ENCODE results near the gene JARID2.

Gene JARID2

DNA sequence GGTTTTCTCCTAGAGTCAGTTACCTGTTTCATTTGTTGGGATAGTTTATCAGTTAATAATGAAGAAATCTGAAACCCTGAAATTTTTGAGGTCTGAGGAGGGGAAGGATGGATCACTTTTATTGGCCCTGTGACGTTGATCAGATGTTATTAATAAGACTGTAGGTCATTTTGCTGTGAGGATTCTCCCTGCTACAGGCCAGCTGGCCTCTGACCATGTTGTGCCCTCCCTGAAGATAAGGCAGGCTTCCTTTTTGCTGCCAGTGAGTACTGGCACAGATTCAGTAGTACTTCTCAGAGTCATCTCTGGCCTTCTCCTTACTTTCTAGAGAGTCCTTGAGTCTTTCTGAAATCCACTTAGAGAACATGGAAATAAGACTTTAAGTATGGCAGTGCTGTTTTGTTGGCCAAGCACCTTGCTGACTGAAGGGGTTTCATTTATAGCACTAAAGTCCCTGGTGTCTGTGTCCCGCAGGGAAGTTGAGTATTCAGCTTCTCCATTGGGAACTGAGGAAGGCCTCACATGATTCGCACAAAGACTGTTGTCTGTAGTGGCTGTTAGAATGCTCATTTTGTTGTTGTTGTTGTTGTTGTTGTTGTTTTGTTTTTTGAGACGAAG is 214.3 kb downstream of the JARID2 start:
- Histone ChIP-seq H3K4me1 (ENCODE audit: insufficient read depth, poor library complexity, severe bottlenecking) (peaks cover 13% of the 10 kb centered on the region), H3K27ac (ENCODE audit: poor library complexity, severe bottlenecking) (no peak overlapping the region), H3K4me3 (ENCODE audit: severe bottlenecking) (no peak overlapping the region), H3K36me3 (ENCODE audit: low read depth) (peaks cover 5% of the 10 kb centered on the region; the same call in 1 of the 2 replicates), H3K9me3 (ENCODE audit: severe bottlenecking) (no peaks in the 10 kb centered on the region), H3K27me3 (ENCODE audit: insufficient read depth, poor library complexity, severe bottlenecking) (no peaks in the 10 kb centered on the region)
- ATAC-seq (ENCODE audit: low read depth) = no peak
- no peak for TF ChIP-seq CTCF (IDR thresholded peaks at IDR 0.05; ENCODE audit: poor library complexity, severe bottlenecking)
- no peak for DNase-seq (ENCODE audit: low spot score)

- no peak overlapping the region for H3K27ac ChIP-seq (ENCODE audit: poor library complexity, severe bottlenecking)
- no peak for TF ChIP-seq CTCF (IDR thresholded peaks at IDR 0.05; ENCODE audit: poor library complexity, severe bottlenecking)
- no peak overlapping the region for H3K4me3 ChIP-seq (ENCODE audit: severe bottlenecking)
- no peaks in the 10 kb centered on the region for H3K27me3 ChIP-seq (ENCODE audit: insufficient read depth, poor library complexity, severe bottlenecking)
- DNase-seq (ENCODE audit: low spot score) = no peak
- no peaks in the 10 kb centered on the region for H3K9me3 ChIP-seq (ENCODE audit: severe bottlenecking)
- peaks cover 5% of the 10 kb centered on the region; the same call in 1 of the 2 replicates for H3K36me3 ChIP-seq (ENCODE audit: low read depth)
- no peak; the same call in 2 of the 3 replicates for ATAC-seq (ENCODE audit: low read depth)
- H3K4me1 ChIP-seq (ENCODE audit: insufficient read depth, poor library complexity, severe bottlenecking) = peaks cover 3% of the 10 kb centered on the region
Observed at GRCh38 chr6:15461127-15461944, 215.5 kb downstream of the JARID2 start.

- peaks cover 5% of the 10 kb centered on the region; the same call in 1 of the 2 replicates for H3K36me3 ChIP-seq (ENCODE audit: low read depth)
- no peak for ATAC-seq (ENCODE audit: low read depth)
- DNase-seq (ENCODE audit: low spot score) = no peak
- no peak overlapping the region for H3K27ac ChIP-seq (ENCODE audit: poor library complexity, severe bottlenecking)
- no peaks in the 10 kb centered on the region for H3K27me3 ChIP-seq (ENCODE audit: insufficient read depth, poor library complexity, severe bottlenecking)
- TF ChIP-seq CTCF (IDR thresholded peaks at IDR 0.05; ENCODE audit: poor library complexity, severe bottlenecking) = no peak
- no peaks in the 10 kb centered on the region for H3K9me3 ChIP-seq (ENCODE audit: severe bottlenecking)
- H3K4me1 ChIP-seq (ENCODE audit: insufficient read depth, poor library complexity, severe bottlenecking) = no peaks in the 10 kb centered on the region
- H3K4me3 ChIP-seq (ENCODE audit: severe bottlenecking) = no peak overlapping the region
Observed at GRCh38 chr6:15462256-15462655, 216.4 kb downstream of the JARID2 start.

GRCh38 chr6:15462717-15463525 is 217.1 kb downstream of the JARID2 start:
- H3K36me3 ChIP-seq (ENCODE audit: low read depth) = peaks cover 6% of the 10 kb centered on the region; the same call in 1 of the 2 replicates
- H3K27me3 ChIP-seq (ENCODE audit: insufficient read depth, poor library complexity, severe bottlenecking) = no peaks in the 10 kb centered on the region
- no peak overlapping the region for H3K27ac ChIP-seq (ENCODE audit: poor library complexity, severe bottlenecking)
- no peak for ATAC-seq (ENCODE audit: low read depth)
- no peaks in the 10 kb centered on the region for H3K9me3 ChIP-seq (ENCODE audit: severe bottlenecking)
- no peaks in the 10 kb centered on the region for H3K4me1 ChIP-seq (ENCODE audit: insufficient read depth, poor library complexity, severe bottlenecking)
- DNase-seq (ENCODE audit: low spot score) = no peak
- no peak overlapping the region for H3K4me3 ChIP-seq (ENCODE audit: severe bottlenecking)
- TF ChIP-seq CTCF (IDR thresholded peaks at IDR 0.05; ENCODE audit: poor library complexity, severe bottlenecking) = no peak
